K562 (cell line): Measurements from ENCODE around the gene SLC49A3. TPM values are rescaled to one million over a fixed set of nuclear protein-coding genes. Genes with fewer than 3 reads are reported as not detected.
A peak's percentile ranks its signal among the peaks of the same experiment; 100 is the strongest.

Experiments
- EGR1 ChIP-seq: fragments of 450-650 bp; conservative IDR thresholded peaks from 2 replicates; pipeline ENCODE4 v1.6.1; 2017; ENCODE audit warnings: mild to moderate bottlenecking
- ELF2 ChIP-seq: fragments of 250-450 bp; sonication (Bioruptor Pico); IDR thresholded peaks from 2 replicates; pipeline ENCODE4 v1.5.0; 2021; ENCODE audit warnings: mild to moderate bottlenecking
- FOSL1 ChIP-seq: fragments of 200-800 bp; sonication (Bioruptor generic); conservative IDR thresholded peaks from 2 replicates; pipeline ENCODE4 v1.6.1; 2016; ENCODE audit warnings: missing genetic modification characterization, missing compliant biosample characterization
- HDAC1 ChIP-seq, 2 experiments: fragments of 450-650 bp; IDR thresholded peaks; 2 replicates each; pipeline ENCODE4 v1.6.1; 2016 to 2017; ENCODE audit warnings: inconsistent platforms in 1 of 2, mild to moderate bottlenecking in 1 of 2, moderate library complexity in 1 of 2
- HDAC8 ChIP-seq: fragments of 450-650 bp; IDR thresholded peaks from 2 replicates; pipeline ENCODE4 v1.6.1; 2016; ENCODE audit warnings: mild to moderate bottlenecking, missing genetic modification characterization, moderate library complexity, missing compliant biosample characterization
- HLTF ChIP-seq: fragments of 450-650 bp; IDR thresholded peaks from 2 replicates; pipeline ENCODE4 v1.6.1; 2016
- KLF1 ChIP-seq: fragments of 450-650 bp; IDR thresholded peaks from 2 replicates; pipeline ENCODE4 v1.6.1; 2016; ENCODE audit warnings: missing genetic modification characterization, missing compliant biosample characterization
- LARP7 ChIP-seq: fragments of 450-650 bp; IDR thresholded peaks from 2 replicates; pipeline ENCODE4 v1.6.1; 2016
- POLR2G ChIP-seq: fragments of 200-400 bp; formaldehyde crosslinking; IDR thresholded peaks from 2 replicates; pipeline ENCODE4 v1.6.1; 2017; ENCODE audit warnings: low read depth, mild to moderate bottlenecking, antibody characterized with exemption, low read length, moderate library complexity
- PRMT5 ChIP-seq: sonication (generic); formaldehyde crosslinking; IDR thresholded peaks from 2 replicates; pipeline ENCODE4 v1.5.0; 2020; ENCODE audit warnings: missing genetic modification reagents
- PRPF4 ChIP-seq: fragments of 200-400 bp; formaldehyde crosslinking; IDR thresholded peaks from one replicate; pipeline ENCODE4 v1.6.1; 2017; ENCODE audit warnings: low read length, low read depth, mild to moderate bottlenecking; ENCODE audit not compliant: insufficient read depth, poor library complexity, severe bottlenecking
- RBFOX2 ChIP-seq: fragments of 200-400 bp; formaldehyde crosslinking; IDR thresholded peaks from 2 replicates; pipeline ENCODE4 v1.6.1; 2017; ENCODE audit warnings: low read depth, mild to moderate bottlenecking, low read length, moderate library complexity
- RBM14 ChIP-seq: fragments of 200-400 bp; formaldehyde crosslinking; IDR thresholded peaks from 2 replicates; pipeline ENCODE4 v1.6.1; 2018; ENCODE audit warnings: low read depth, mild to moderate bottlenecking, low read length, moderate library complexity, borderline replicate concordance; ENCODE audit not compliant: insufficient read depth
- SMC3 ChIP-seq: conservative IDR thresholded peaks from 2 replicates; pipeline ENCODE4 v1.6.1; 2011; ENCODE audit warnings: low read depth, low read length, improper control_type of control experiment; ENCODE audit not compliant: insufficient read depth
- XRCC3 ChIP-seq: fragments of 450-650 bp; IDR thresholded peaks from 2 replicates; pipeline ENCODE4 v1.6.1; 2017; ENCODE audit warnings: mild to moderate bottlenecking, moderate library complexity
- ZBED1 ChIP-seq: IDR thresholded peaks from 2 replicates; pipeline ENCODE4 v1.6.1; 2014
- ZNF274 ChIP-seq: IDR thresholded peaks from 2 replicates; pipeline ENCODE4 v1.6.1; 2011; ENCODE audit warnings: low read depth, mild to moderate bottlenecking, low read length, moderate library complexity, borderline replicate concordance
- ZNF444 ChIP-seq: fragments of 250-450 bp; sonication (Bioruptor Pico); IDR thresholded peaks from 2 replicates; pipeline ENCODE4 v1.4.0; 2020; ENCODE audit warnings: mild to moderate bottlenecking, moderate library complexity
- polyA plus RNA-seq, 8 experiments: library from polyadenylated mRNA; depleted of rRNA in 4 of 8; stranded (reverse) in 5 of 8; unstranded in 3 of 8; fragments of >200 nt; fragmentation: Nextera tagmentation in 2 of 8; fragmentation: Illumina TruSeq in 1 of 8; extraction: Ambion mirVana in 2 of 8; extraction: Trizol in 1 of 8; gene quantifications; 2 replicates each; pipeline versions ENCODE4 v1.2.1 to v1.2.3, GENCODE V29; 2011 to 2014; ENCODE audit warnings: inconsistent platforms in 1 of 8, missing spikeins in 1 of 8
- total RNA-seq, 7 experiments: library from RNA; depleted of rRNA in 6 of 7; stranded (reverse); fragments of >200 nt in 6 of 7; fragmentation: Illumina TruSeq in 2 of 7; extraction: Trizol in 2 of 7; gene quantifications; 2 replicates each; pipeline versions ENCODE4 v1.2.1 to v1.2.3, GENCODE V29; 2011 to 2021; ENCODE audit warnings: low replicate concordance in 1 of 7
- TF ChIP-seq, protein P1 (sequence below): sonication (generic); formaldehyde crosslinking; IDR thresholded peaks from 2 replicates; pipeline ENCODE4 v1.9.0; 2022; ENCODE audit warnings: mild to moderate bottlenecking, missing genetic modification reagents
- TF ChIP-seq, protein P2 (sequence below): fragments of 450-650 bp; IDR thresholded peaks from 2 replicates; pipeline ENCODE4 v1.6.1; 2017; ENCODE audit warnings: antibody characterized with exemption
- TF ChIP-seq, protein P3 (sequence below): fragments of 450-650 bp; IDR thresholded peaks from 2 replicates; pipeline ENCODE4 v1.6.1; 2016
- TF ChIP-seq, protein P4 (sequence below): fragments of 450-650 bp; conservative IDR thresholded peaks from 2 replicates; pipeline ENCODE4 v1.6.1; 2016; ENCODE audit warnings: missing genetic modification characterization, low read depth, mild to moderate bottlenecking, missing compliant biosample characterization, moderate library complexity
- TF ChIP-seq, protein P5 (sequence below): fragments of 250-450 bp; sonication (Bioruptor Pico); IDR thresholded peaks from 2 replicates; pipeline ENCODE4 v1.5.0; 2022; ENCODE audit warnings: mild to moderate bottlenecking

SLC49A3 gene
- total and polyA plus RNA-seq, 9 of the 15 experiments (the other 6 are each of a cell fraction or from before 2014, with no cell fraction given) = 0.24 to 0.41 TPM; not detected in 7

DNA sequence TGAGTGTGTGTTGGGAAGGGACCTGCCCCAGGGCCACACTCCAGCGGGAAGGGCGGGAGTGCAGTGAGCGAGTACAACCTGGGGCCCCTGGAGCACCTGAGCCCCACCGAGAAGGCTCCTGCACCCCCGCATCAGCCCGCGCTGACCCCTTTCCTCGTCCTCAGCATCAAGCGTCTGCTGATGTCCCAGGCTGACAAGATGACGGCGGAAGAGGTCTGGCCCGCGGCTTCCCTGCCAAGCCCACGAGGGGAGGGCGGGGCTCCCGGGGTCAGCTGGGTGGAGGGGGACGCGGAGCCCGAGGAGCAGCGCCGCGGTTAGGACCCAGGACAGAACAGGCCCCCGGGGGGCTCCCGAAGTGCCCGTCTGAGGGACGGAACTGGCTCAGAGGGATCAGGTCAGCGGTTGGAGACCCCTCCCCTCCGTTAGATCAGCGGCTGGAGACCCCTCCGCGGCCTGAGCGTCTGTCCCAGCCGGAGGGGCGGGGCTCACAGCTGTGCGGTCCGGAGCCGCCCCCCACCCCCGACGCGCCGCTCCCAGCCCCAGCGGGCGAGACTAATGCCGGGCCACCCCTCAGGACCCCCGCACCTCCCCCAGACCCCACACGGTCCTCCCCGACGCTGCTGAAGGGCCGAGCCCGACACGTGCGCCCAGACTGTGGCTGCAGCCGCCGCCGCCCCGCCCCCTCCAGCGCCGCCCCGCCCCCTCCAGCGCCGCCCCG, 7.9 kb downstream of the SLC49A3 start (continued):
- TF ChIP-seq, protein P1, sequence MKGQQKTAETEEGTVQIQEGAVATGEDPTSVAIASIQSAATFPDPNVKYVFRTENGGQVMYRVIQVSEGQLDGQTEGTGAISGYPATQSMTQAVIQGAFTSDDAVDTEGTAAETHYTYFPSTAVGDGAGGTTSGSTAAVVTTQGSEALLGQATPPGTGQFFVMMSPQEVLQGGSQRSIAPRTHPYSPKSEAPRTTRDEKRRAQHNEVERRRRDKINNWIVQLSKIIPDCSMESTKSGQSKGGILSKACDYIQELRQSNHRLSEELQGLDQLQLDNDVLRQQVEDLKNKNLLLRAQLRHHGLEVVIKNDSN (CRISPR knock-in tag) = peak; percentile 57
- TF ChIP-seq, protein P2, sequence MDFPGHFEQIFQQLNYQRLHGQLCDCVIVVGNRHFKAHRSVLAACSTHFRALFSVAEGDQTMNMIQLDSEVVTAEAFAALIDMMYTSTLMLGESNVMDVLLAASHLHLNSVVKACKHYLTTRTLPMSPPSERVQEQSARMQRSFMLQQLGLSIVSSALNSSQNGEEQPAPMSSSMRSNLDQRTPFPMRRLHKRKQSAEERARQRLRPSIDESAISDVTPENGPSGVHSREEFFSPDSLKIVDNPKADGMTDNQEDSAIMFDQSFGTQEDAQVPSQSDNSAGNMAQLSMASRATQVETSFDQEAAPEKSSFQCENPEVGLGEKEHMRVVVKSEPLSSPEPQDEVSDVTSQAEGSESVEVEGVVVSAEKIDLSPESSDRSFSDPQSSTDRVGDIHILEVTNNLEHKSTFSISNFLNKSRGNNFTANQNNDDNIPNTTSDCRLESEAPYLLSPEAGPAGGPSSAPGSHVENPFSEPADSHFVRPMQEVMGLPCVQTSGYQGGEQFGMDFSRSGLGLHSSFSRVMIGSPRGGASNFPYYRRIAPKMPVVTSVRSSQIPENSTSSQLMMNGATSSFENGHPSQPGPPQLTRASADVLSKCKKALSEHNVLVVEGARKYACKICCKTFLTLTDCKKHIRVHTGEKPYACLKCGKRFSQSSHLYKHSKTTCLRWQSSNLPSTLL = no peak
- no peak for TF ChIP-seq XRCC3
- no peak for TF ChIP-seq LARP7
- TF ChIP-seq PRPF4 = no peak
- TF ChIP-seq RBFOX2 = peak; percentile 65
- TF ChIP-seq, protein P3, sequence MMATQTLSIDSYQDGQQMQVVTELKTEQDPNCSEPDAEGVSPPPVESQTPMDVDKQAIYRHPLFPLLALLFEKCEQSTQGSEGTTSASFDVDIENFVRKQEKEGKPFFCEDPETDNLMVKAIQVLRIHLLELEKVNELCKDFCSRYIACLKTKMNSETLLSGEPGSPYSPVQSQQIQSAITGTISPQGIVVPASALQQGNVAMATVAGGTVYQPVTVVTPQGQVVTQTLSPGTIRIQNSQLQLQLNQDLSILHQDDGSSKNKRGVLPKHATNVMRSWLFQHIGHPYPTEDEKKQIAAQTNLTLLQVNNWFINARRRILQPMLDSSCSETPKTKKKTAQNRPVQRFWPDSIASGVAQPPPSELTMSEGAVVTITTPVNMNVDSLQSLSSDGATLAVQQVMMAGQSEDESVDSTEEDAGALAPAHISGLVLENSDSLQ = peak; percentile 63
- TF ChIP-seq, protein P4, sequence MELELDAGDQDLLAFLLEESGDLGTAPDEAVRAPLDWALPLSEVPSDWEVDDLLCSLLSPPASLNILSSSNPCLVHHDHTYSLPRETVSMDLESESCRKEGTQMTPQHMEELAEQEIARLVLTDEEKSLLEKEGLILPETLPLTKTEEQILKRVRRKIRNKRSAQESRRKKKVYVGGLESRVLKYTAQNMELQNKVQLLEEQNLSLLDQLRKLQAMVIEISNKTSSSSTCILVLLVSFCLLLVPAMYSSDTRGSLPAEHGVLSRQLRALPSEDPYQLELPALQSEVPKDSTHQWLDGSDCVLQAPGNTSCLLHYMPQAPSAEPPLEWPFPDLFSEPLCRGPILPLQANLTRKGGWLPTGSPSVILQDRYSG = no peak
- TF ChIP-seq PRMT5 (CRISPR knock-in tag) = no peak
- TF ChIP-seq ZNF444 (CRISPR knock-in tag) = no peak
- TF ChIP-seq ZBED1 = no peak
- TF ChIP-seq RBM14 = no peak
- peak in 1 of 2 experiments; percentile 81; a peak in 2 of 4 replicates for TF ChIP-seq HDAC1 (IDR thresholded peaks at IDR 0.05)
- TF ChIP-seq HLTF = no peak
- TF ChIP-seq FOSL1 (tag) = no peak
- peak; percentile 72 for TF ChIP-seq POLR2G
- TF ChIP-seq SMC3 = no peak
- no peak for TF ChIP-seq KLF1 (tag)
- TF ChIP-seq EGR1 = 0 out of 2 replicates have a peak, but pooled peaks have one; percentile 8
- TF ChIP-seq, protein P5, sequence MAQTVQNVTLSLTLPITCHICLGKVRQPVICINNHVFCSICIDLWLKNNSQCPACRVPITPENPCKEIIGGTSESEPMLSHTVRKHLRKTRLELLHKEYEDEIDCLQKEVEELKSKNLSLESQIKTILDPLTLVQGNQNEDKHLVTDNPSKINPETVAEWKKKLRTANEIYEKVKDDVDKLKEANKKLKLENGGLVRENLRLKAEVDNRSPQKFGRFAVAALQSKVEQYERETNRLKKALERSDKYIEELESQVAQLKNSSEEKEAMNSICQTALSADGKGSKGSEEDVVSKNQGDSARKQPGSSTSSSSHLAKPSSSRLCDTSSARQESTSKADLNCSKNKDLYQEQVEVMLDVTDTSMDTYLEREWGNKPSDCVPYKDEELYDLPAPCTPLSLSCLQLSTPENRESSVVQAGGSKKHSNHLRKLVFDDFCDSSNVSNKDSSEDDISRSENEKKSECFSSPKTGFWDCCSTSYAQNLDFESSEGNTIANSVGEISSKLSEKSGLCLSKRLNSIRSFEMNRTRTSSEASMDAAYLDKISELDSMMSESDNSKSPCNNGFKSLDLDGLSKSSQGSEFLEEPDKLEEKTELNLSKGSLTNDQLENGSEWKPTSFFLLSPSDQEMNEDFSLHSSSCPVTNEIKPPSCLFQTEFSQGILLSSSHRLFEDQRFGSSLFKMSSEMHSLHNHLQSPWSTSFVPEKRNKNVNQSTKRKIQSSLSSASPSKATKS (CRISPR knock-in tag) = no peak
- no peak for TF ChIP-seq ZNF274
- TF ChIP-seq HDAC8 (tag) = no peak
- TF ChIP-seq ELF2 (CRISPR knock-in tag) = no peak
